HG03175 (cell line): ENCODE data around the gene DGLUCY.
"Not testable (repeated sequence)": the region's sequence is repeated elsewhere in the genome, so short reads cannot be mapped to it uniquely, and the experiment has no call there.

Experiments
- ATAC-seq: cut with Tn5 transposase; IDR thresholded peaks from one replicate; pipeline ENCODE4 v1.9.1; 2021; ENCODE audit warnings: mild to moderate bottlenecking, moderate library complexity; ENCODE audit not compliant: unreplicated experiment

The DGLUCY gene

DNA sequence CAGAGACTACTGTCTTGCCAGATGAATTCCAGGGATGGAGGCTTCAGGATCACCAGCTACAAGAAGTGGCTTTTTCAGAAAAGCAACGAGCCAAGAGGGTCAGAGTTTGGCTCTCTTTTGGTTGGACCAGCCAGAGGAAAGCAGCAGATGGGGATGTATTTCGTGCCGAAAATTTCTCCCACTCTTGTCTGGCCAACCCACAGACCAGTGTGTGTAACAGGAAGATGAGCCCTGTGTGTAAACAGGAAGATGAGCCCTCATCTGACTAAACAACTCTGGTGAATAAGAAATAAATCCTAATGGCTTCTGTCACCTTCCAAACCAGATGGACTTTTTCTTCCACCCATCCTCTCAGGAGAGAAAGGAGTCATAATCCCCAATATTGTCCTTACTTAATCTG lies 117.6 kb downstream of the DGLUCY start:
- no peak for ATAC-seq

DNA sequence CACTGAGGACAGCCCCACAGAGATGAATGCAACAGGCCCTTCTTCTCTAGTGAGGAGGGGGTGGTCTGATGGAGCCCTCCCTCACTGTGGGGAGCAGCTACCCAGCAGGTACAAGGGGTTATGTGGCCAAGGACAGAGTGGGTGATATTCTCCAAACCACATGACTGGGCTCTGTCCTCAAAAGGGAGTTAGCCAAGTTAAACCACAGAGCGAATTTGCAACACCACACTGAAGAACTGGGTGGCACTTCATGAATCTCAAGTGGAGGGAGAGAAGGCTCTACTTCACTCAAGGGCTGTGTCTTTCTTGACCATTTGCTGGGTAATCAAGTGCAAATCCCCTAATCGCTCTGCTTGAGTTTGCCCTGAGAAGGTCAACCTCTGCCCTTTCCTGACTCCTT lies 118.2 kb downstream of the DGLUCY start:
- no peak for ATAC-seq

DNA sequence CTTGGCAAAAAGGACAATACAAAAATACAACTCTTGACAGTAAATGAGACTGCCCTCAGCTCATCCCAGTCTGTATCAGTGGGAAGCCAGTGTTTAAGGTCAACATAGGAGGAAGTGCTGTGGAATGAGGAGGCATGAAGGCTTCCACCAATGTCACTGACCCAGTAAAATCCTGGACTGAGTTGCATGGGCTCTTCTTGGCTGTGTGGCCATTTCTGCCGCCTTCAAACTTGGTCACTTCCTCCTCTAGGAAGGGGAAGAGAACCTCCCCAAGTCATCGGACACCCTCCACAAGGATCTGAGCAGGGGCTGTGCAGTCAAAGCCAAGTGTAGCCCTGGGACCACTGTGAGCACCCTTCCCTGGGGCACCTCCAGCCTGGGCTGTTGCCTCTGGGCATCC lies 118.7 kb downstream of the DGLUCY start:
- ATAC-seq = no peak

DNA sequence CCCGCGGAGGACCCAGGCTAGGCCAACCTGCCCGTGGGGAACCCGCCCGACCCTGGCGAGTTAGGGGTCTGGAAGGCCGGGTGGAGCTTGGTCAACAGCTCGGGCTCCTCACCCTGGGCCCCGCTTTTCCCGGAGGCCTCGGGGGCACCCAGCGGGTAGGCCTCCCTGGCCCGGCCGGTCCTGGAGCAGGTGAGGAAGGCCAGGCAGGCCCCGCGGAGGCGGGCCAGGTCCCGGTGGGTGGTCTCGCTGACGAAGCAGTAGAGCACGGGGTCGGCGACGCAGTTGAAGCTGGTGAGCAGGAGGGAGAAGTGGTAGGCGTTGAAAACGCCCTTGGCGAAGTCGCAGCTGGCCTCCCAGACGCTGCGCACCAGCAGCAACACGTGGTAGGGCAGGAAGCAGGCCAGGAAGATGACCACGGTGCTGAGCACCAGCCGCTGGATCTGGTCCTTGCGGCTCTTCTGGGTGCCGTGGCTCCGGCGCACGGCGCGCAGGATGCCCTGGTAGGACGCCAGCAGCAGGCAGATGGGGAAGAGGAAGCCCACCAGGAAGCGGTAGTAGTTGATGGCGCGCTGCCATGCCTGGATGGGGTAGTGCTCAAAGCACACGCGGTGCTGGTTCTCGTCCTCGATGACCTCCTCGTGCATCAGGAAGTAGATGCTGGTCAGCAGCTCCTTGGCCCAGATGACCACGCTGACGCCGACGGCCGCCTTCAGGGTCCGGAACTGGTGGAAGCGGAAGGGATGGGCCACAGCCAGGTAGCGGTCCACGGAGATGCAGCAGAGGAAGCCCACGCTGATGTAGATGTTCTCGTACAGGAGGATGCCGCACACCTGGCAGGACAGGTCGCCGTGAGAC lies 120.3 kb downstream of the DGLUCY start:
- ATAC-seq = no peak

DNA sequence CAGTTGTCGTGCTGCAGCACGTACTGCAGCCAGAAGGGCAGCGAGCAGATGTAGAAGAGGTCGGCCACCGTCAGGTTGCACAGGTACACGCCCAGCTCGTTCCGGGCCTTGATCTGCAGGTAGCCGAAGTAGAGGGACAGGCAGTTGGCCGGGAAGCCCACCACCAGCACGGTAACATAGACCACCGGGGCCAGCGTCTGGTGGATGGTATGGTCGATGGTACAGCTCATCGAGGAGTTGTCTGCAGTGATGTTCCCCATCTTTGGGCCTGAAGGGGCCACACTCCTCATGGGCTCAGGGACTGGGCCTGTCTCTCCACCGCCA lies 120.9 kb downstream of the DGLUCY start:
- ATAC-seq = no peak

DNA sequence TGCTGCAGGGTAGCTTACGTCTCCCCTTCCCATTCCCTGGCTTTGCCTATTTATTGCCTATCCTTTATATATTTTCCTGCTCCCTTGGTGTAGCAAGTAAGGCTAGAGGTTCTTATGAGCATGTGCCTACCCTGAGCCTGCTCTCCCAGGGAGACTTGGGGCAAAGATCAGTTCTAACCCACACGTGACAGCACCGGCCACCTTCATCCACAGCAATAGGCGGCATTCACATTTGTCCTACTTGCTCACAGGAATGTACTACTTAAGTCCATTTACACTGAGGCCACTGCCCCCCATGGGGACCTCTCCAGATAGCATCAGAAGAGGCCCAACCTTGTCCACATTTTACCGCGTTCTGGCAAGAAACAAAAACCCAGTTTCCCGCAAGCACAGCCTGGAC lies 122.0 kb downstream of the DGLUCY start:
- ATAC-seq = no peak

DNA sequence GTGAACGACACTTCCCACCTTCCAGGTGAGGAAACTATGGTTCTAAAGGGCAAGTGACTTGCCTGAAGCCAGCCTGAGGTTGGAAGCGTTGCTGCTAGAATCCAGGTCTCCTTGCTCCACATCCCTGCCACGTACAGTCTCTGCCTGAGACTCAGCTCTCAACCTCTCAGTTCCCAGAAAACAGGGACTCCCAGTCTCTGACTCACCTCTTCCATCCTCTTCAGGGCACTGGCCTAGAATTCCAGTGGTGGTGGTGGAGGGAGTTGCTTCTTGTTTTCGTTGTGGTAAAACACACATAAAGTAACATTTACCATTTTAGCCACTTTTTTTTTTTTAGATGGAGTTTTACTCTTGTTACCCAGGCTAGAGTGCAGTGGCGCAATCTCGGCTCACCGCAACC lies 123.3 kb downstream of the DGLUCY start:
- no peak for ATAC-seq

DNA sequence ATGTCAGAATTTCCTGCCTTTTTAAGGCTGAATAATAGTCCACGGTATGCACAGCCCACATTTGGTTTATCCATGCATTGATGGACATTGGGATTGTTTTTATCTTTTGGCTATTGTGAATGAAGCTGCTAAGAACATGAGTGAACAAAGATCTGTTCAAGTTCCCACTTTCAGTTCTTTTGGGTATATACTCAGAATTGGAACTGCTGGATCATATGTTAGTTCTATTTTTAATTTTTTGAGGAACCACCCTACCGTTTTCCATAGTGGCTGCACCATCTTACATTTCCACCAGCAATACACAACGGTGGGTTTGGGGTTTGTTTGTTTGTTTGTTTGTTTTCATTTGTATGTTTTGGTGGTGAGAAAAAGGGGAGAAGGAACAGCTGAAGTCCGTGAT lies 124.2 kb downstream of the DGLUCY start:
- no peak for ATAC-seq

DNA sequence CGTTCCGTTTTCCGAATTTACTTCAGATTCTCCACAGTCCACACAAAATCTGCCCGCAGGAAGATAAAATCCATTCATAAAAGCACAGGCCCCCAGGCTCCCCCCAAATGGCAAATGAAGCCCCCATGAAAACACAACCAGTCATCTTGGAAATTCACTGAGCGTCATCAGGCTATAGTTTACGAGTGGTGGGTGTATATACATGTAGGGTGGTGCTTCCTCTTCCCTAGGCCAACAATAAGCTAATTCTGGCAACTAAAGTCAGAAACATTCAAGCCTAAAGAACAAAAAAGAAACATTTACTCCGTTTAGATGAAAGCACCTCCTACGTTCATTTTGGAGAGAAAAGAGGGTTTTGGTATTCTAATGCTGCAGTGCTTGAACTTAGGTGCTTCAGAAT lies 124.8 kb downstream of the DGLUCY start:
- ATAC-seq = no peak

DNA sequence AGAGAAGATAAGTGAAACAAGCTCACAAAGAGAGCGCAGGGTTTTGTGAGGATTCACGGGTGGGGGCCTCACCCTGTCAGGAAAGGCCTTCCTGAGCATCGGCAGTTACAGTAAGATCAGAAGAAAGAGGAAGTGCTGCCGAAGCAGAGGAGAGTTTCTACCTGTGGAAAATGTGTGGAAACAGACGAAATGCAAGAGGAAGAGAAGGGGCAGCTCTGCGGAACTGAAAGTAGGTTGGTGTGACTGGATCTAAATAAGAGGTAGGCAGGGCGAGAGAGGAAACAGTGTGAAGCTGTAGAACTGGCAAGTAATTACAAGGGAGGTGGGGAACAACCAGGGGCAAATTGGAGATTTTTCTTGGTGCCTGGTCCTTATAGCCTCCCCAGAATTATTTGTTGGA lies 128.0 kb downstream of the DGLUCY start:
- ATAC-seq = peak; percentile 63

DNA sequence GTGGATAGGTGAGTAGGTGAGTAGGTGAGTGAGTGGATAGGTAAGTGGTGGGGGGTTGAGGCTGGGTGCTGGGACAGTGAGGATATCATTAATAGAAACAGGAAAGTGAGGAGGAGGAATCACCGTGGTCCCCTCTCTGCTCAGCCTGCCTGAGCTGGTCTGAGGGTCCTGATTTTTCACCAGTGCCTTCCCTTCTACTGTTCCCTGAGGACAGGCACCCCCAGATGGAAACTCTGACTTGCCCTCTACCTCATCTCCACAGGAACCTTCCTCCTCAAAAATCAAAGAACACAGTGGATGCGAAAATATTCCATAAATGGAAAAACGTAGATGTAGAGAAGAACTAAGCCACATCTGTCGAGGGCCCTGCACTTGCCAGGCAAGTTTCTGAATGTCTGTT lies 128.8 kb downstream of the DGLUCY start:
- no peak for ATAC-seq

DNA sequence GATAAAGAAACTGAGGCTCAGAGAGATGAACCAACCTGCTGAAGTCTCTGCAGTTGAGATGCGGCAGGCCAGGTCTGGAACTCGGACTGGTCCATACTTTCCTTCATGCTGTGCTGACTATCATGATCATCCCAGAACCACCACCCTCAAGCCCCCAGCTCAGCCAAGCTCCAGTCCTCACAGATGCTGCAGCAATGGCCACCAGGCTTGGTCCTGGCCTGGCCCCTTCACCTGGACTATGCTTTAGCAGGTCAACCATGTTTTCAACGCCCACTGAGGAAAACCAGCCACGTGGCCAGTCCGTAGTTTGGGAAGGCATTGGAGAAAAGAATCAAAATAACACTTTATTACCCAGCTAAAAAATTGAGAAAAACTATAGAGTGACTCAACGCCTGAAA lies 129.2 kb downstream of the DGLUCY start:
- no peak for ATAC-seq

DNA sequence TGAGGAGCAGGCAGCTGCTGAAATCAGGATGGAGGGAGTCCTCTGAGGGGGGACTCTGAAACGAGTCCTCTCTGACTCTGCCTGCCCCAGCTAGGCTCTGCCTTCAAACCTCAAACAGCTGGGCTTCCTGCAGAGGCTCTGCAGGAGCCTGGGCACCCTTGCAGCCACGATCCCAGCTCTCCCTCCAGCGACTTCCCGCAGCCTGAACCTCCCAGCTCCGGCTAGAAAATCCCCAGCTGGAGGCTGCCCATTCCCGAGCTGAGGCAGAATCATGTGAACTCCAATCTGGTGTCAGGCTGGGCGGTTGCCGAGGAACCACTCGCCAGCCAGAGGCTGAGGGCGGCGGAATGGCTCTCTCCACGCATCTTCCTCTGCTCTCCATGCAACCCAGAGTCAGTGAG lies 130.6 kb downstream of the DGLUCY start, which contains the start of gene GPR68:
TSS of gene GPR68 (minus strand) at position 204 of the 401 bp plus-strand sequence. CDS start 9,654 bp downstream, outside the sequence.
- ATAC-seq = no peak

DNA sequence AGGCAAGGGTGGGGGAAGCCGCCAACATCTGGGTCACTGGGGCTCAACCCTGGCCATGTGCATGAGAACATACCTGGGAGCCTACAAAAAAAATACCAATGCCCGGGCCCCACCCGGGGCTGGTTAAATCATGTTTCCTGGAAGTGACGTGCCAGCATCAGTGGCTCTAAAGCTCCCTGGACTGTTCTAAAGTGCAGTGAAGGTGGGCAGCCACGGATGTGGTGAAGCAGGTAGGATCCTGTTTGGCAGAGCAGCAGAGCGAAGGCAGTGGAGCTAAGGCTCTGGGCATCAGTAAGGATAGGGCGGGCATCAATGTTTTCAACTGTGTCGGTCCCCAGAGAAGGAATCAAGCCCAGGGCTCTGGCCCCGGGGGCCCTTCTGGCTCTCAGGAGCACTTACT lies 131.2 kb downstream of the DGLUCY start:
- ATAC-seq = no peak

DNA sequence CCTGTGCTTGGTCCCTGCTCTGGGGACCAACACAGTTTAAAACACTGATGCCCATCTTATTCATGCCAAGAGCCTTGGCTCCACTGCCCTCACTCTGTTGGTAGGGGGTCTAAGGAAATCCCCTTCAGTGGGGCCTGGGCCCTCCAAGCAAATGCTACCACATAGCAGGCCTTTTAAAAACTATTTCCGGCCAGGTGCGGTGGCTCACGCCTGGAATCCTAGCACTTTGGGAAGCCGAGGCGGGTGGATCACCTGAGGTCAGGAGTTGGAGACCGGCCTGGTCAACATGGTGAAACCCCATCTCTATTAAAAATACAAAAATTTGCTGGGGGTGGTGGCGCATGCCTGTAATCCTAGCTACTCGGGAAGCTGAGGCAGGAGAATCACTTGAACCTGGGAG lies 131.7 kb downstream of the DGLUCY start:
- ATAC-seq = not testable (repeated sequence)

DNA sequence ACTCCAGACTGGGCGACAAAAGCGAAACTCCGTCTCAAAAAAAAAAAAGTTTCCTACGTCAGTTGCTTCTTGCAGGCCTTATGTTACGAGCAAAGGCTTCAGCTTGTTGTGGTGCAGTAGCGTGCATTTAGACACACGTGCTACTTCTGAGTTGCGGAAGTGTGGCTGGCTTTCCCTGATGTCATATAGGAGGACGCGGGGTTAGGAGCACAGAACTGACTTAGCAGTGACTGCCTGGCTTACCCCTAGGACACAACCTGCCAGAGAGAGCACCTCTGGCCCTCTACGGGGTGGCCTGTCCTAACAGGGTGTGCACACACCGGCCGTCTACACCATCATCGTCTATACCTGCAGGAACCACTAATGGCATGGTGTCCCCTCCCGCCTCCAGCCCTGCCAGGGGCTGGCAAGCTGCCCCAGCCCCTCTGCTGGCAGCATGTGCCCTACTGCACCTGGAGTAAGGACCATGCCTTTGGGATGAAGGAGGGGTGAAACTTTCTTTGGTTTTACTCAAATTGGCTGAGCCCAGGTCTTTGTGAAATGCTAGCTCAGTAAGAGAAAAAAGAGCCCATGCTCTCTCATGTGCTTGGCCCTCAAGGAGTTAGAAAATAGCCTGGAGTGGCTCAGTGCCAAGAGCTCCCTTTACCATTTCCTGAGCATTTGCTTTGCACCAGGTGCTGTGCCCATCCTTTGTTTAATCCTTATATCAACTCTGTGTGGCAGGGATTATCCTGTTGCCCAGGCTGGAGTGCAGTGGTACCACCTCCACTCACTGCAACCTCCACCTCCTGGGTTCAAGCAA lies 132.4 kb downstream of the DGLUCY start:
- no peak for ATAC-seq

DNA sequence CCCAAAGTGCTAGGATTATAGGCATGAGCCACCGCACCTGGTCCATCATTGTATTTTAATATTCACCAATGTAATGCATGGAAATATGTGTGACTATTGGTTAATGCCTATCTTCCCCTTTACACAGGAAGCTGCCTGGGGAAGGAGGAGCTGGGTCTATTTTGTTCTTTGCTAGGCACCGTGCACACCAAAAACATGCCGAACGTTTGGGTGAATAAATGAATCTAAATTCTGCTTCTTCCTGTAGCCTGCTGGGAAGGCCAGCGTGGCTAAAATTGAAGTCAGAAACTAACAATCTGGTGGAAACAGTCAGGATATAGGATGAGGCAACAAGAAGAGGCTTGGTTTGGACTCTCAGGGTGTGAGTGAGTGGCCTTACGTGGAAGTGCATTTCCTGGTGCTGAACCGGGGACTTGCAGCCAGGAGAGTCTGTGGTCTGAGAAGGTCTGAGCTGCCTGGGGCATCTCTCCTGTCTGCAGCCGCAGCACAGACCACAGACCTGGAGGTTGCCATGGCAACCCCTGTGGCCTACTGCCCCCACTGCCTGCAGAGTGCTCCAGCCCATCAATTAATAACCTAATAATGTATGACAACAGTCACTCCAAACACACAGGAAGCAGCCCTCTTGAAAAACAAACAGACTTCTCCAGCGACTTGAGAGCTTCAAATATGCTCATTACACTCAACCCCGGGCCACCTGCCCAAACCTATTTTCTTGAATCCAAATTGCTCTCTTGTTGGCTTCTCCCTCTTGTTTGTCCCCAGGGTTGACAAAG lies 136.2 kb downstream of the DGLUCY start:
- peak; percentile 90 for ATAC-seq

DNA sequence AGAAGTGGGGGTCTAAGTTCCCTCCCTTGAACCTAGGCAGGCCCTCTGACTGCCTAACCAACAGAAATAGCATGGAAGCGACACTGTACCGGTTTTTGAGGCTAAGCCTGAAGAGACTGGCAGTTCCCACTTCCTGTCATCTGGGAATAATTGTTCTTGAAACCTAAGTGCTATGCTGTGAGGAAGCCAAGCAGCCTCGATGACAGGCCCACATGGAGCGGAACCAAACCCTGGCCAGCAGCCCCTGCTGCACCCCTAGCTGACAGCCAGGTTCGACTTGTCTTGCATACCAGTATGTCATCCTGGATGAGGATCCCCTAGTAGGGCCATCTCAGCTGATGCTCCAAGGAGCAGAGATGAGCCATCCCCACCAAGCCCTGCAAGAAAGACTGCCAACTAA lies 137.0 kb downstream of the DGLUCY start:
- ATAC-seq = no peak

DNA sequence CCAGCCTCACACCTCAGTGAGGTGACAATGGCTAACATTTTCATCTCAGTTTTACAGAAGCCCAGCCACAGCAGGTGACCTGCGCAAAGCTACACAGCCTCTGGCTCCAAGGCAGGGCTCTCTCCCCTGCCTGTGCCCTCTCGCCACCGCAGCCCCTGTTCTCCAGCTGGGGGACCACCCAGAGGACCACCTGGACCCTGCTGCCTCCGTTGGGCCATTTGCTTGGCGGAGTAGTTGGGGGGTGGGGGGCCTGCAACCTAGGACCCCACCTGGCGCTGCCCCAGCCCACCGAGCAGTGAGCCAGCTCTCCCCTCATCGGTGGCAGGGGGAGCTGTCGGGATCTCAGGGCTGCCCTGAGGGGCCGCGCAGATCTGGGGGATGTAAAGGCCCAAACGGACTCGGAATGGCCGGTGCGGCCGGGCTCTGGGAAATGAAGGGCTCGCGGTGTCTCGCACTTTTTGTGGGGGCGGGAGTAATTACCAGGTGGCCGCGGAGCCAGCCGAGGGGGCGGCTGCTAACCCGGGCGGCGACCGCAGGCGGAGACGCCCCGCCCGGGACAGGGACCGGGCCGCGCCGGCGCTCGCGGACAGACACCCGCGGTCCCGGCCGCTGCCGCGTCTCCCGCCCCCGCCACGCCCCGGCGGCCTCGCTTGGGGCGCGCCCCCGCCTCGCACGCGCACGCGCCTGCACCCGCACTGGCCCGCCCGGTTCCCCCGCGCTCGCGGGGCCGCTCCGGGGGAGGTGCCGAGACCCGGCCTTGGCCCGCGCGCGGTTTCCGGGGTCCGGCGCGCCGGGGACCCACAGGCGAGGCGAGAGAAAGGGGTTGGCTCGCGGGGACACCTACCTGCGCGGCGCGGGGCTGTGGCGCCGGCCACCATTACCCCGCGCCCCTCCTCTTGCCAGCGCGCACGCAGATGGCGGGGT lies 139.3 kb downstream of the DGLUCY start:
- no peak for ATAC-seq

DNA sequence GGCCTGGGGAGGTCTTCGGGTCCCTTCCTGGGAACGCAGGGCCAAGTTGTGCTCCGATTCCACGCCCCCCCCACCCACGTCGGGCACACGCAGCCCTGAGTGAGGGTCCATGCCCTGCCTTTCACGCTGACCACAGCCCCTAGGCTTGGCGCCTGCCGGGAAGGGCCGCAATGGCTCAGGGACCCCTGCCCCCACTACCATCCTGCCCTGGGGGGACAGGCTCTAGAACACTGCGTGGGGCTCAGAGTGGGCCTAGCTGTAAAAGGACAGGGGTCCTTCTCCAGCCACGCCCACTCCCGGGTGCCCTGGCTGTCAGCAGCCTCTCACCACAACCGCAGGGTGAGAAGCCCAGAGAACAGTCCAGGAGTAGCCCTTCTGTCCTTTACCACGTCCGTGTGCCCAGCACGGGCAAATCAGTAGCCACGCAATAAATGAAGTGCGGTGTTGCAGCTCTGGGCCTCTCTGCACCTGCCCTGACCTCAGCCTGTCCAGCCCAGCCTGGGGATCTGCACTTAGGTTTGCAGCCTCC lies 140.0 kb downstream of the DGLUCY start:
- ATAC-seq = no peak
